CD4-positive, alpha-beta T cell (primary cell): ENCODE data around the gene MSL3B.

ENCODE experiments used
- ATAC-seq: fragments of 200-7000 bp; cut with Tn5 transposase; one replicate; pipeline ENCODE4 v1.10.0; 2022; ENCODE audit warnings: mild to moderate bottlenecking; ENCODE audit not compliant: poor library complexity
- CTCF ChIA-PET: fragments of 350-600 bp; sonication (Branson Sonifier 250); formaldehyde crosslinking; loops from one replicate; lab custom pipeline; 2021; ENCODE audit warnings: antibody characterized with exemption, inconsistent platforms; lab: Charles Lee
- POLR2A ChIA-PET: fragments of 350-600 bp; sonication (Branson Sonifier 250); formaldehyde crosslinking; loops from one replicate; lab custom pipeline; 2021; ENCODE audit warnings: antibody characterized with exemption, inconsistent platforms; lab: Charles Lee
- DNase-seq, 14 experiments: peaks; one replicate each; pipeline ENCODE4 v3.0.0-alpha.2; 2013 to 2020; ENCODE audit warnings: mixed read lengths in 2 of 14
- H3K27ac ChIP-seq, 2 donors: one replicate each; pipeline versions ENCODE4 v1.5.1 to v1.7.0; 2013; ENCODE audit warnings: low read length in 2 of 2, low read depth in 1 of 2, mild to moderate bottlenecking in 1 of 2
- H3K27me3 ChIP-seq, 2 experiments: 1 replicate in 1 of 2; 2 replicates in 1 of 2; pipeline versions ENCODE4 v1.6.1 to v1.7.0; 2013; ENCODE audit warnings: low read length in 2 of 2, control low read depth in 1 of 2, mild to moderate bottlenecking in 1 of 2, moderate library complexity in 1 of 2; ENCODE audit not compliant: insufficient read depth in 2 of 2, control insufficient read depth in 1 of 2
- H3K36me3 ChIP-seq: one replicate; pipeline ENCODE4 v1.6.1; 2013; ENCODE audit warnings: low read length, control low read depth; ENCODE audit not compliant: insufficient read depth
- H3K4me1 ChIP-seq: one replicate; pipeline ENCODE4 v1.6.1; 2013; ENCODE audit warnings: low read length, control low read depth; ENCODE audit not compliant: insufficient read depth
- H3K4me3 ChIP-seq: one replicate; pipeline ENCODE4 v1.5.1; 2013; ENCODE audit warnings: mild to moderate bottlenecking, low read length, moderate library complexity
- H3K9me3 ChIP-seq, 2 experiments: 1 replicate in 1 of 2; 2 replicates in 1 of 2; pipeline versions ENCODE4 v1.6.1 to v1.7.0; 2013; ENCODE audit warnings: low read length in 2 of 2, mild to moderate bottlenecking in 2 of 2, control low read depth in 1 of 2, moderate library complexity in 1 of 2; ENCODE audit not compliant: control insufficient read depth in 1 of 2, insufficient read depth in 1 of 2
- H3K27ac Mint-ChIP-seq: one replicate; pipeline ENCODE4 v1.8.0; 2020; ENCODE audit warnings: mixed read lengths
- H3K27me3 Mint-ChIP-seq: one replicate; pipeline ENCODE4 v1.8.0; 2021; ENCODE audit warnings: mixed read lengths
- H3K36me3 Mint-ChIP-seq: one replicate; pipeline ENCODE4 v1.8.0; 2021; ENCODE audit warnings: low read depth, mixed read lengths
- H3K4me1 Mint-ChIP-seq: one replicate; pipeline ENCODE4 v1.8.0; 2021; ENCODE audit warnings: low read depth, mixed read lengths
- H3K4me3 Mint-ChIP-seq: one replicate; pipeline ENCODE4 v1.8.0; 2020; ENCODE audit warnings: mild to moderate bottlenecking, mixed read lengths
- H3K9me3 Mint-ChIP-seq: one replicate; pipeline ENCODE4 v1.8.0; 2020; ENCODE audit warnings: mixed read lengths
- CTCF ChIP-seq: fragments of 200-600 bp; IDR thresholded peaks from one replicate; pipeline ENCODE4 v1.8.0; 2022; ENCODE audit warnings: antibody characterized with exemption, mild to moderate bottlenecking
- intact Hi-C, 2 experiments: fragments of 100-400 bp; cut with DNase I in 1 of 2; cut with micrococcal nuclease in 1 of 2; formaldehyde crosslinking; loops; one replicate each; pipeline versions ENCODE4 v1.15.1 to v1.9.0; 2023 to 2025; cut with DNase I, micrococcal nuclease

MSL3B gene

GRCh38 chr2:233823731-233824121 lies 44.5 kb downstream of the MSL3B start:
- CTCF ChIA-PET: no interaction called here
- no peaks in the 10 kb centered on the region for H3K36me3 Mint-ChIP-seq
- H3K9me3 Mint-ChIP-seq: no peaks in the 10 kb centered on the region
- no peak overlapping the region for H3K27ac Mint-ChIP-seq
- Histone ChIP-seq H3K4me1 (no peaks in the 10 kb centered on the region), H3K27me3 (peaks cover 0 to 2% of the 10 kb centered on the region in 2 experiments), H3K36me3 (no peaks in the 10 kb centered on the region), H3K9me3 (no peaks in the 10 kb centered on the region), H3K4me3 (no peak overlapping the region), H3K27ac (no peak overlapping the region)
- ATAC-seq: no peak
- H3K27me3 Mint-ChIP-seq: peaks cover 3% of the 10 kb centered on the region
- H3K4me1 Mint-ChIP-seq: no peaks in the 10 kb centered on the region
- intact Hi-C loops: no loop called here
- H3K4me3 Mint-ChIP-seq: no peak overlapping the region
- TF ChIP-seq CTCF: no peak
- DNase-seq: no peak
- POLR2A ChIA-PET: no interaction called here

GRCh38 chr2:233822781-233823730 lies 45.1 kb downstream of the MSL3B start:
- peaks cover 0 to 2% of the 10 kb centered on the region in 2 experiments for H3K9me3 ChIP-seq
- H3K27me3 ChIP-seq: peaks cover 0 to 2% of the 10 kb centered on the region in 2 experiments
- H3K4me1 ChIP-seq: no peaks in the 10 kb centered on the region
- intact Hi-C loops: no loop called here
- H3K36me3 ChIP-seq: no peaks in the 10 kb centered on the region
- DNase-seq: peak in 1 of 14 experiments; percentile 30
- H3K4me1 Mint-ChIP-seq: no peaks in the 10 kb centered on the region
- H3K4me3 Mint-ChIP-seq: no peak overlapping the region
- no peaks in the 10 kb centered on the region for H3K36me3 Mint-ChIP-seq
- no peak overlapping the region for H3K27ac ChIP-seq
- TF ChIP-seq CTCF: no peak
- H3K27ac Mint-ChIP-seq: no peak overlapping the region
- no peak for ATAC-seq
- peaks cover 3% of the 10 kb centered on the region for H3K27me3 Mint-ChIP-seq
- ChIA-PET POLR2A (no interaction called here), CTCF (no interaction called here)
- no peaks in the 10 kb centered on the region for H3K9me3 Mint-ChIP-seq
- no peak overlapping the region for H3K4me3 ChIP-seq

- ChIA-PET POLR2A (no interaction called here), CTCF (no interaction called here)
- H3K4me3 Mint-ChIP-seq: no peak overlapping the region
- no peaks in the 10 kb centered on the region for H3K36me3 Mint-ChIP-seq
- ATAC-seq (no peak), DNase-seq (peak in 1 of 14 experiments; percentile 25)
- H3K27ac Mint-ChIP-seq: no peak overlapping the region
- no peak for TF ChIP-seq CTCF
- Histone ChIP-seq H3K4me3 (no peak overlapping the region), H3K36me3 (no peaks in the 10 kb centered on the region), H3K27me3 (peaks cover 0 to 2% of the 10 kb centered on the region in 2 experiments), H3K4me1 (no peaks in the 10 kb centered on the region), H3K27ac (no peak overlapping the region), H3K9me3 (peaks cover 0 to 8% of the 10 kb centered on the region in 2 experiments)
- H3K9me3 Mint-ChIP-seq: no peaks in the 10 kb centered on the region
- intact Hi-C loops: no loop called here
- H3K27me3 Mint-ChIP-seq: peaks cover 4% of the 10 kb centered on the region
- no peaks in the 10 kb centered on the region for H3K4me1 Mint-ChIP-seq
These were observed 46.0 kb downstream of the MSL3B start for GRCh38 chr2:233822101-233822771.
